GM21529 (cell line): Measurements from ENCODE around the gene CIRBP.
A peak's percentile ranks its signal among the peaks of the same experiment; 100 is the strongest.

Source experiments
- ATAC-seq: cut with Tn5 transposase; IDR thresholded peaks from one replicate; pipeline ENCODE4 v1.9.1; 2021; ENCODE audit not compliant: unreplicated experiment

The CIRBP gene

DNA sequence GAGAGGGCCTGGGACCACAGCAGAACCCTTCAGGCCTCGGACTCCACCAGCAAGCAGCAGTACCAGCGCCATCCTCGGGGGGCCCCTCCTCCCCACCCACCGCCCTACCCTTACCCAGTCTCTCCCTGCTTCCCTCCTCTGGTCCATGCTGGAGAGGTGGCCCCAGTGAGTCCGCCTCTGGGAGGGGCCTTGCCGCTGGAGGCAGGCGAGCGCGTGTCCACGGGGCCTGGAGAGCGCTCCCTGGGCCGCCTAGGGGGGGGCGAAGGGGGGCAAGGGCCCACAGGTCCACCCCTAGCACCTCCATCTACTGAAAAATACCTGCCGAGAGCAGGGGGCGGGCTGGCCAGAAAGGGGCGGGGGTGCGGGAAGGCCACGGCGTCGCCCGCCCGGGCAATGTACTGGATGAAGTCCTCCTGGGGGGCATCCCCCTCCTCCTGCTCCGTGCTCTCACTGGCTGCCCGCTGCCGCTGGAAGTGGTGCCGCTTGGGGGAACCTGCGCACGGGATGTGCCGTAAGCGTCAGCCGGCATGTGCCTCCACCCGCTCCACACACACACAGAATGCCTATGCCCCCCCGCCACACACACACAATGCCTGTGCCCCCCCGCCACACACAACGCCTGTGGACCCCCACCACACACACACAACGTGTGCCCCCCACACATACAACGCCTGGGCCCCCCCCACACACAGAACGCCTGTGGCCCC, 38.2 kb upstream of the CIRBP start:
- no peak for ATAC-seq

DNA sequence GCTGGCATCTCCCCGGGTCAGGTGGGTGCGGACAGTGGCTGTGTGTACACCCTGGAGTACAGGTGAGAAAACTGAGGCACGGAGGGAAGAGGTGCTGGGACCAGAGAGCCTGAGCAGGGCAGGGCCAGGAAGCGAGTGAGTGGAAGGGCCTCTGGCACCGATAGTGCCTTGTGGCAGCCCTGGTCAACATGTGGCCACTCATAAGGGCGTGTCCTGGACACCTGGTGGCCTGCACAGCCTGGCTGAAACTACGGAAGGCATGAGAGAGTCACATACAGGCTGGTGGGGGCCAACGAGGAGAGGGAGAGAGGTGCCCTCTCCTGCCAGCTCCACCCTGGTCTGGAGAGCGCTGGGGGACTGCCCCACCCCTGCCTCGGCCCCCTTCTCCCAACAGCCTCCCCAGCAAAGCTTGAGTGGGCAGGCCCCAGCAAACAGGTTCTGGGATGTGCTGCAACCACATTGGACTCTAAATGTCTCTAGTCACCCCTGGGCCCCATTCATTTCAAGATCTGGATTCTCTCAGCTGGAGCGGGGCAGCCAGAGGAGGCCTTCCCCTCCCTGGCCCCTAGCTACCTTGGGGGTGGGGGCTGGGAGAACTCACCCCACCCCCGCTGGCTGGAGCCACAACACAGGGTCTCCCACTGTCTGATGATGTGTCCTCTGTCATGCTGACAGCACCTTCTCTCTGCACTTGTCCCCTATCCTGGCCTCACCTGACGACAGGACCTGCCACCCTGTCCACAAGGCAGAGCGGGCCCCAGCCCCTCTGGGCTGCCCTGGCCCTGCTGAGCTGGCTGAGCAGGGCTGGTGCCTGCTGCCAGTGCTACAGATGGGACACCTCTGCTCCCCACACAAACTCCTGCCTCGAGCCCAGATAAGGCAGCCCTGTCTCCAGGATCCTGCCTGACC, 37.1 kb upstream of the CIRBP start:
- no peak for ATAC-seq

DNA sequence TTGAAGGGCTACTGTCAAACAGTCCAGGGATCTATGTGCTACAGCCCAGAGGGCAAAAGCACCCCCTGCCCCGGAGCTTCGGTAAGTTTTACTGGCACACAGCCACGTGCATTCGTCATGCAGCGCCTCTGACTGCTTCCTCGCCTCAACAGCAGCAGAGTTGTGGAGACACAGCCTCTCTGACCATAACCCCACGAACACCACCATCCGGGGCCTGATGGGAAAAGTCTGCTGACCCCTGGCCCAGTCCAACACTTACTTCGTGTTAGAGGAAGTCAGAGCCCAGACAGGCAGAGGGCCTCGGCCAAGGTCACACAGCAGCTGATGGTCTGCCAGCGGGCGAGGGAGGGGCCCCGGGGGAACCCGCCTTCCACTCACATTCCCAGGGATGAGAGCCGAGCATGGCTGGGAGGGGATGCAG, 36.5 kb upstream of the CIRBP start:
- no peak for ATAC-seq

DNA sequence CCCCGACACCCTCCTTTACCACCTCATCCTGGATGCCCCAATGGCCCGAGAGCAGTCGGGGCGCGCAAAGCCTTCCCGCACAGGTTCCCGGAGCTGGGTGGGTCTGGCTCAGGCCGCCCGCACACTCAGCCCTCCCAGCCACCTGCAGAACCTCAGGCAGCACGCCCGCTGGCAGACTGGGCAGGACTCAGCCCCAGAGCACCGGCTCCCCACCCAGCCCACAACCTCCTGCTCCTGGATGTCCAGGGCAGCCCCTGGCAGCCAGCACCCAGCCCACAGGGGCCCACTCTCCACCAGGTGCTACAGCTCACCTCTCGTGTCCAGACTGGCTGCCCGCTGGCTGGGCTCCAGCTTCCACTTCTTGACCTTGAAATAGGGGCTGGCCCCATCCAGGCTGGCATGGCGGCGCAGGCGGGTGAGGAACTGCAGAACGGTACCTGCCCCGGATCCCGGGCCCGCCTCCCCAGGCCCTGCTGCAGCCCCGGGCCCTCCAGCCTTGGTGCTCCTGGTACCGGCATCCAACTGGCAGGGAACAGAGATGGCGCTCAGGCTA, 35.9 kb upstream of the CIRBP start:
- no peak for ATAC-seq

DNA sequence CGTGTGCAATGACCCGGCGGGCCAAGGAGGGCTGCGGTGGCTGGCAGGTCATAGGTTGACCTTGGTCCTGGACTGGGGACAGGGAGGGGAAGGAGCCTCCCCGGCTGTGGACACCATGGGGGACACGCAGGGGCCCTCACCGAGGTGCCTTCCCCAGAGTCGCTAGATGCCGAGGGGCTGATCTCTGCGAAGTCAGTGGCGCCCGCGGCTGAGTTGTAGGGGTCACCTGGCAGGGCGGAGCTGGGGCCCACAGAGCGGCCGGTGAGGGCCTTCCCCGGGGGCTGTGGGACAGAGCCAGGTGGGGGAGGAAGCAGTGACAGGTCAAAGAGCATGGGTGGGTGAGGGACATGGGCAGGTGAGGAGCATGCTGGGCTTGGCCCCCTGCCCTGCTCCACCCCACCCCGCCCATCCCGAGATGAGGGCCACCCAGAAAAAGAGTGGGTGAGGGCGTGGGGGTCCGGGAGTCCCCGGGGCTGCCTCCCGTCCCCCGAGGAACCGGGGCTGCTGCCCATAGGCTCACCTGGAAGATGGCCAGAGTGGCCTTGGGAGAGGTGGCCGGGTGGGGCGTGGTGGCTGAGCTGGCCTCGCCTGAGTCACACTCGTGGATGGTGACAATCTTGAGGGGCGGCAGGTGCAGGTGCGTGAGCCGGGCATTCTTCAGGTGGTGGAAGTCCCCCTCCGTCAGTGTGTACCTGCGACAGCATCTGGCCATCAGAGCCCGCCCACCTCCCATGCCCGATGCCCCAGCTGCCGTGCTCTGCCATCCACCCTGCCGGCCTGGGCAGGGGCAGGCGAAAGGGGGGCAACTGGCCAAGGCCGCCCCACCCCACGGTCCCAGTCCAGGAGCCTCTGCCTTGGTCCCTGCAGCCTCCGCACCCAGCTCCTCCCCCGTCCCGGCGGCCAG, 34.8 kb upstream of the CIRBP start:
- no peak for ATAC-seq

DNA sequence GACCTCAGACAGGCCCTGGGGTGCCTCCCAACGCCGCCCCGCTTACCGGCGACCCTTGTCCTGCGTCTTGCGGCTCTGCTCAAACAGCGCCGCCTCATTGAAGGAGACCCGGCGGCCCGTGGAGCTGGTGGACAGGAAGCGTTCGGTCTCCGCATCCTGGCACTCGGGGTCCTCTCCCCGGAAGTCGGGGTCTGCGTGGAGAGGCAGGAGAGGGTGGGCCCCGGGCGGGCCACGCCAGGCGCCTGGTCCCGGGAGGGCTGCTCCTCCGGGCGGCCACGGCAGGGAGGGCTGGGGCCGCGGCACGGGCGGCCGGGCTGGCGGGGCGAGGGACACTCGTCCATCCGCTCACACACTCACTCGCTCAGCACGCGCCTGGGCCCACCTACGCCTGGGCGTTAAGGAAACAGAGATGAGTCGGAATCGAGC, 34.2 kb upstream of the CIRBP start:
- no peak for ATAC-seq

DNA sequence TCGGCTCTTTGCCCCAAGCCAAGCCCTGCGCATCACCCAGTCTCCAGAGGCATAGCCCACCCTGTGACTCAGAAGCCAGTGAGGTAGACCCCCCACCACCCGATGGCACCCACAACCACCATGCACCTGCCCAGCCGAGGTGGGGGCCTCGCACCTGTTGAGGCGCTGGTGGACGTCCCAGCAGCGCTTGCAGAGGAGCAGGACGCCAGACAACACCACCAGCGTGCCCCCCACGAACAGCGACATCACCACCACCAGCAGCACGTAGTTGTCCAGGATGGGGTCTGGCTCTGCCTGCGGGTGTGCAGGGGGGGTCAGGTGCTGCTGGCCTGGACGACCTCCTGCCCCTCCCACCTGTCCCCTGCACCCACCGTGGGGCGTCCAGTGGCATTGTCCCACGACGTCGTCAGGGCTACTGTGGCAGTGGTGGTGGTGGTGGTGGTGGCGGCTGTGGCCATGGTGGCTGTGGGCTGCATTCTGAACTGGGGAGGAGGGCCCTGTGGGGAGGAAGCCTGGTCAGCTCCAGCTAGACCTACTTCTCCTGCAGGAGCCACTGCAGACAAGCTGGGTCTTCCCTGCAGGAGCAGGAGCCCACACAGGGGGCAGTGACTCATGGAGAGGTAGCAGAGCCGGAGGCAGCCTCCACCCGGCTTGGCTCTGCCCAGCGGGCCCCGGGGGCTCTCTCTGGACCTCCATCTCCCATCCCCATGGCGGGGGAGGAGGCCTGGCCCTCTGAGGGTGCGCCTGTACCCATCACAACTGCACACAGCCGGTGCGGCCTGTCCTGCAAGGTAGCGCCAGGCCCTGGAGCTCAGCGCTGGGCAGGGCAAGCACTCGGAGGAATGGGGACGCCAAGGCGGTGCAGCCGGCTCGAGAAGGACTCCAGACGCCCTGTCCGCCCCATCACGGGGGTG, 33.2 kb upstream of the CIRBP start:
- no peak for ATAC-seq

DNA sequence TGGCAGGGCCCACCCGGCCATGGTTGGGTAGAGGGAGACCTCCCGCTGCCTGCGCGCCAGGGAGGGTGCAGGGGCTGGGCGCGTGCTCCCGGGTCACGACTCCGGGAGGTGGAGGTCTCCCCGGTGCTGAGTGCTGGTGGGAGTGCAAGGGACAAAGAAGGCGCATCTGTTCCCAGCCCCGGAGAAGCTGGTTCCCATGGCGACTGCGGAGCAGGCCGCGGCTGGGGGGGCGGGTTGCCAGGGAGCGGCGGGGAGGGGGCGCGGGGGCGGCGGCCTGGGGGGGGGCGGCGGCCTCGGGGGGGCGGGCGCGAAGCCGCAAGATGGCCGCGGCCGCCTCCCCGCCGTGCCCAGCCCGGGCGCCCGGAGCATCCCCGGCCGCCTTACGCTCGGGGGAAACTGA, 32.6 kb upstream of the CIRBP start:
- ATAC-seq = no peak

DNA sequence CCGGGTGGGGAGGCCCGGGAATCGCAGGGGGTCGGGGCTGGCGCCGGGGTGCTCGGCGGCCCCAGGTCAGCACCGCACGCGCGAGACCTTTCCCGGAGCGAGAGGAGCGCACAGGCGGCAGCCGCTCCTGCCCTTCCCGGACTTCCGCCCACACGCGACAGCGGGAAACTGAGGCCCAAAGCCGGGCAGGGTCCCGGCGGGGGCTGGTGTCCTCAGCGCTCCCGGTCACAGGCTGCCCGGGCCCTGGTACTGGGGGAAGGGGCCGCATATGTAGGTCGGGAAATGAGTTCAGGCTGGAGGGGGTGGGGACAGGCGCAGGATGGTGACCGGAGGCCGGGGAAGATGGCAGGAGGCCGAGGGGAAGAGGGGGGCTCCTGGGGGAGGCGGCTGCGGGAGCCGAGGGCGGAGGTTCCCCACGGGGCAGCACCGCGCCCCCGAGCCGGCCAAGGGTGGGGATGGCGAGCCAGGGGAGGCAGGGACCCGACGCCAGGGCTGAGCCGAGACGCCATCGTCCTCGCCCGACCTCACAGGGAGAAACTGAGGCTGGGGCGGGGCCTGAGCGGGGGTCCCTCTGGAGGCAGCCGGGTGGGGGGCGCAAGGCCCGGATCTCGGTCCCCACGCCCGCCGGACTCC, 32.0 kb upstream of the CIRBP start:
- no peak for ATAC-seq

DNA sequence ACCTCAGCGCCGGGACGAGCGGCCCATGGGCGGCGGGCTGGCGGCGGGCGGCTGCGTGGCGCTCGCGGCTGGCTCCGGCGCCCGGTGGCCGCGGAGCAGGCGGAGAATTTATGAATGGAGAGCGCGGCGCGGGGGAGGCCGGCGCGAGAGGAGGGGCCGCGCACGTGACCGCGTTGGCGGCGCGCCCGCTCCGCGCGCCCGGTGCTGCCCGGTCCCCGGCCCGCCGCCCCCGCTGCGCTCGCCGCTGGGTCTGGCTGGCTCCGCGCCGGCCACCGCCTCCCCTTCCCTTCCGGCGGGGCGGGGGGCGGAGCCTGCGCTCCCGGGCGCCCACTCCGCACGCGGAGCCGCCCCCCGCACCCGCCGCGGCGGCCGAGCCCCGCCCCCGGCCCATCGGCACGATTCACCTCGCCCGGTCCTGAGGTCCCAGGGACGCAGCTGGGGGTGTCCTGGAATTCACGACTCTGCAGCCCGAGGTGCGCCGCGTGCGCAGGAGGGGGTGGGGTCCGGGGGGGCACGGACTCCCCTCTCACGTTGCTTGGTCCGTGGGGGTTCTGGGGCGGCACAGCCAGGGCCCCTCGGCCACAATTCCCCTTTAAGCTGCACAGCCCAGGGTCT, 31.3 kb upstream of the CIRBP start, which contains the start of gene CBARP:
Gene CBARP (minus strand): TSS at position 252 of the 615 bp plus-strand sequence. CDS start 1,905 bp downstream, outside the sequence.
- no peak for ATAC-seq

DNA sequence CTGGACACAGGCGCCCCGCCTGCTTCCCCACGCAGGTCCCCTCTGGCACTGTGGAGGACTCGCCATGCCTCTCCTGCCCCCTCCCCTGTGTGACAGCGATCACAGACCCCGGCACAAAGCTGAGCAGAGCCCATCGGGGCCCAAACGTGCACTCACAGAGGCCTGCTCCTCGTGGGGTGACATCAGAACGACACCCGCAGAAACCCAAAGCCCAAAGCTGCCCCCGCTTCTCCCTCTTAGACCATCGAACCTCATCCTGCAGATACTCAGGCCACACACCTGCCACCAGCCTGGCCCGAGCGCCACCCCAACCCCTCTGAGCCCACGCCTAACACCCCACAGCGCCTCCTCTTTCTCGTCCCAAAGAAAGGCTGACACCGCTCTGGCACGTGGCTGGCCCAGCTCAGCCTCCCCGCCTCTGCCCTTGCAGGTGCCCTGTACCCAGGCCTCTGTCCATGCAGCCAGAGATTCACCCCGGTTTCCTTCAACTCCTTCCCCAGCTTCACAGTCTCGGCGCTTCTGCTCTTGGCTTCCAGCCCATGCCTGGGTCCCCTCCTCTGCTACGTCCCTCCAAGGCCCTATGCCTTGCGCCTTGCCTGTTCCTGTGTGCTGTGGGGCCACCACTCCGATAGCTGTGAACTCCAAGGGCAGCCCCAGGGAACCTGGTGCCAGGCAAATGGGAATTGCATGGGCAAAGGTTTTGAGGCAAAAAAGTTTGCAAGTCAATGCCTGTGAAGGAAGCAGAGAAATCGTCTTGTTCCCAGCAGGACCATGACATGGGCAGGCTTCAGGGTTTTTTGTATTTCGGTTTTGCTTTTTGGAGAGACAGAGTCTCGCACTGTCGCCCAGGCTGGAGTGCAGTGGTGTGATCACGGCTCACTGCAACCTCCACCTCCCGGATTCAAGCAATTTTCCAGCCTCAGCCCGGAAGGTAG, 30.5 kb upstream of the CIRBP start:
- no peak for ATAC-seq

DNA sequence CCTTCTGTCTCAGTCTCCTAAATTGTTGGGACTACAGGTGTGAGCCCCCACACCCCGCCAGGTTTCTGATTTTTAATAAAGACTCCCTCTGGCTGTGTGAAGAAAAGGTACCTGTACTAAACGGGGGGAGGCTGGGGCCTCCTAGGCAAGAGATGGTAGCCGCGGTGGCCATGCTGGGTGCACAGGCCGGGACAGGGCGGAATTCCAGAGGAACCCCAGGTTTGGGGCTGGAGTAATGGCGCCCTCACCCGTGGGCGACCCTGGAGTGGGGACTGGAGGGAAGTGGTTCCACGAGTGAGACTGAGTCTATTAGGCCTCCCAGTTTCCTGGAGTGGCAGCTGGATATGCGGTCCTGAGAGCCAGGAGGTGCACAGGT, 29.7 kb upstream of the CIRBP start:
- no peak for ATAC-seq

DNA sequence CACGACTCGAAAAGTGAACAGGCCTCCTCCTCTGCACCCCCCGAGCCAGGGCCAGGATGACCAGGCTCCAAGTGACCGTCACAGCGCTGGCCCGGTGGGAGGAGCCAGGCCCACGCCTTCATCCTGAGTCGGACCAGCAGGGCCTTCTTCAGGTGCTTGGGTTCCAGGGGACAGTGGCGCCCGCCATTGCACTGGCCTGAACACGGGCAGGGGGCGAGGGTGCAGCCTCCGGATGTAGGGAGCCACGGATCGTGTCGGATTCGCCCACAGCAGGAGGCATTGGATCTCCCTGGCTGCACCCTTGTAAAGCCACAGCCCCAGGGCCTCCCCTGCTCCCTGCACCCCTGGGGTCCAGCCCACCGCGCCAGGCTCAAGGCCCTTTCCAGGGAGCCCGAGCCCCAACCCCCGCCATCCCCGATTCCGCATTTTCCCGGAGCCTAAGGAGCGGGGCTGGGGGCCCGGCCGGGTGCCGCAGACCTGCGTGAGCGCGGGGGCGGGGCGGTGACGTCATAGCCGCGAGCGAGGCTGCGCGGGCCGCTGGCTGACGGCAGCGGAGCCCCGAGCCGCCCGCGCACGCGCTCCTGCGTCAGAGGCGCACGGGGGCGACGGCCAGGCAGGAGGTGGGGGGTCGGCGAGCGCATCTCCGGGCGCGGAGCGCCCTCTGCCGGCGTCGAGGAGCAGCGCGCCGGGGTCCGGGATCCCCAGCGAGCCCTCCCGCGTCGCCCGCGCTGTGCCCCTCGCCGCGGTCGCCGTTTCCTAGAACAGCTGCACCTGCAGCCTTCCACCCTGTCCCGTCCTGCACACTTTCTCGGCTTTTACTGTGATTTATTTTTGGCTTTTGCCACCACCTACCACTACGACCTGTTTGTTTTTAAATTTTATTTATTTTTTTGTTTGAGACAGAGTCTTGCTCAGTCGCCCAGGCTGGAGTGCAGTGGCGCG, 29.1 kb upstream of the CIRBP start:
- peak; percentile 35 for ATAC-seq

DNA sequence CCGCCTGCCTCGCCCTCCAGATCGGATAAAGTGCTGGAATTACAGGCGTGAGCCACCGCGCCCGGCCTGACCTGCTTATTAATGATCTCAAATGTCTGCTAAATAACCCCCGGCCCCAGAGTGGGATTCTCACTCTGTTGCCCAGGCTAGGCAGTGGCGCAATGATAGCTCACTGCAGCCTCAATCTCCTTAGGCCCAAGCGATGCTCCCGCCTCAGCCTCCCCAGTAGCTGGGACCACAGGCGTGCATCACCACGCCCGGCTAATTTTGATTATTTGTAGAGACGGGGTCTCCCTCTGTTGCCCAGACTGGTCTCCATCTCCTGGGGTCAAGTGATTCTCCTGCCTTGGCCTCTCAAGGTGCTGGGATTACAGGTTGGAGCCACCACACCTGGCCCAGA, 28.2 kb upstream of the CIRBP start:
- no peak for ATAC-seq

DNA sequence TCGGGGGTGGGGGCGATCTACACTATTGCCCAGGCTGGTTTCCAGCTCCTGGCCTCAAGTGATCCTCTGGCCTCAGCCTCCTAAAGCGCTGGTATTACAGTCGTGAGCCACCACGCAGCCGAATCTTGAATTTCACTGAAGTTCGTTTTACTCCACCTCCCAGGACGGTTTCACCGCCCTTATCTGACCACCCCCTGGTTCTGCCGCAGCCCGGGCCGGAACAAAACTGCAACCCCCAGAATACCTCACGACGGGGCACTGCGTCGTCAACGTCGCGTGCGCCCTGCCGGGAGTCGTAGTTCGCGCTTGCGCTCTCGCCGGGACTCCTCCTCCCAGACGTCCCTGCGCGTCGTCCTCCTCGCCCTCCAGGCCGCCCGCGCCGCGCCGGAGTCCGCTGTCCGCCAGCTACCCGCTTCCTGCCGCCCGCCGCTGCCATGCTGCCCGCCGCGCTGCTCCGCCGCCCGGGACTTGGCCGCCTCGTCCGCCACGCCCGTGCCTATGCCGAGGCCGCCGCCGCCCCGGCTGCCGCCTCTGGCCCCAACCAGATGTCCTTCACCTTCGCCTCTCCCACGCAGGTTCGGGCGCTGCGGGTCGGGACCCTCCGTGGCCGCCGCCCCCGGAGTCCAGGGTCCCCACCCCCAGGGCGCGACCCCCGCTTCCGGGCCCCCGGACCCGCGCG, 27.6 kb upstream of the CIRBP start, which contains the start of gene ATP5F1D:
Gene ATP5F1D (plus strand): TSS at position 335 of the 679 bp plus-strand sequence. CDS start 100 bp downstream, at position 435.
- peak; percentile 45 for ATAC-seq
